Fibroblast of skin of left biceps (primary cell): ENCODE data around the gene GPATCH2L.

Experiments
- DNase-seq, 2 experiments: peaks; one replicate each; pipeline ENCODE4 v3.0.0-alpha.2; 2013; ENCODE audit warnings: low read depth in 2 of 2

The GPATCH2L gene

GRCh38 chr14:76136476-76137110 lies 15.1 kb upstream of the GPATCH2L start:
- no peak for DNase-seq

GRCh38 chr14:76138119-76138757 lies 13.5 kb upstream of the GPATCH2L start:
- DNase-seq = no peak

GRCh38 chr14:76138758-76139723 lies 12.7 kb upstream of the GPATCH2L start:
- no peak for DNase-seq

GRCh38 chr14:76143642-76144041 lies 8.1 kb upstream of the GPATCH2L start:
- no peak for DNase-seq

- DNase-seq = no peak
Observed at GRCh38 chr14:76146976-76147375, 4.7 kb upstream of the GPATCH2L start.

- no peak for DNase-seq
Observed at GRCh38 chr14:76149196-76149595, 2.5 kb upstream of the GPATCH2L start.

GRCh38 chr14:76152333-76152681 lies 585 bp downstream of the GPATCH2L start:
- peak; percentile 24 to 25 for DNase-seq

- no peak for DNase-seq
Observed at GRCh38 chr14:76153919-76154318, 2.2 kb downstream of the GPATCH2L start.

GRCh38 chr14:76154539-76155126 lies 2.9 kb downstream of the GPATCH2L start:
- no peak for DNase-seq

- DNase-seq = no peak
Observed at GRCh38 chr14:76163668-76164363, 12.1 kb downstream of the GPATCH2L start.

- DNase-seq = no peak
Observed at GRCh38 chr14:76168531-76168930, 16.8 kb downstream of the GPATCH2L start.

GRCh38 chr14:76169776-76170175 lies 18.1 kb downstream of the GPATCH2L start:
- no peak for DNase-seq

GRCh38 chr14:76174982-76175381 lies 23.3 kb downstream of the GPATCH2L start:
- no peak for DNase-seq

GRCh38 chr14:76175942-76176341 lies 24.2 kb downstream of the GPATCH2L start:
- no peak for DNase-seq

GRCh38 chr14:76181546-76181945 lies 29.8 kb downstream of the GPATCH2L start:
- DNase-seq = no peak

- DNase-seq = no peak
Observed at GRCh38 chr14:76186308-76187027, 34.7 kb downstream of the GPATCH2L start.

GRCh38 chr14:76191297-76191696 lies 39.6 kb downstream of the GPATCH2L start:
- DNase-seq = no peak

- no peak for DNase-seq
Observed at GRCh38 chr14:76193696-76194095, 42.0 kb downstream of the GPATCH2L start.

GRCh38 chr14:76194327-76194726 lies 42.6 kb downstream of the GPATCH2L start:
- DNase-seq = no peak

- DNase-seq = no peak
Observed at GRCh38 chr14:76195003-76195402, 43.3 kb downstream of the GPATCH2L start.
